Left lobe of liver (tissue), 2 donors: ENCODE results near the gene LONP2. TPM values are rescaled to one million over a fixed set of nuclear protein-coding genes. Genes with fewer than 3 reads are reported as not detected.
A peak's percentile ranks its signal among the peaks of the same experiment; 100 is the strongest.
"Not testable (repeated sequence)": the region's sequence is repeated elsewhere in the genome, so short reads cannot be mapped to it uniquely, and the experiment has no call there.

ENCODE experiments used
- ATAC-seq: fragments of 200-7000 bp; cut with Tn5 transposase; one replicate; pipeline ENCODE4 v1.9.1; 2020; ENCODE audit warnings: mild to moderate bottlenecking, moderate library complexity
- DNase-seq: peaks from one replicate; pipeline ENCODE4 v3.0.0-alpha.2; 2020; ENCODE audit warnings: low spot score
- total RNA-seq: library from RNA; stranded (reverse); gene quantifications from one replicate; pipeline ENCODE4 v1.2.1, GENCODE V29; 2021
- donor health status: DM: no; HTN: no; CAD: no; lungs with moderate emphysema.
- donor health status: DM: no; HTN: yes; CAD: no.

Gene LONP2
- total RNA-seq, 1 donor from 2014 or later: 162 TPM

DNA sequence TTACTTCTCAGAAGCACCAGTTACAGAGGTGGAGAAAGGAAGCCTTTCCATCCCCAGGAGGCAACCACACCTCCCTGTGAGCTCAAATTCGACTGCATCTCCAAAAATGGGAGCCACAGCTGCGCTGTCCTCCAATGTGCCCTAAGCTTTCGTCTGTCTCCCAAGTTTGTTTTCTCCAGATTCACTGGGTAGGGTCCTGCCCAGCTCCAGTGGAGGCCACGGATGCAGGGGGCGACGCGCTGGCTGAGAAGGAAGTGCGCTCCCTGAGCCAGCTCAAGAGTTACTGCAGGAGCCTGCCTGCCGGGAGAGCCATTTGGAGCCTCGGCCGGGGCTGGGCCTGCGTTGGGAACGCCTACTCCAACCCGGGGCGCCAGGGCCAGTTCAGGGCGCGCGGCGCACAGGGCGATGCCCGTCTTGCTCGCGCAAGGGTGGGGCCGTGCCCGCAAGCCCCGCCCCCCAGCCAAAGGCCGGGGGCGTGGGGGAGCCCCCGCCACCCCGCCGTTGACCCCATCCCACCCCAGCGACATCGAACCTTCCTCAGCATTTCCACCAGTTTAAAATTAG lies 121.6 kb downstream of the LONP2 start:
- DNase-seq: peak; percentile 95
- ATAC-seq: peak; percentile 95

DNA sequence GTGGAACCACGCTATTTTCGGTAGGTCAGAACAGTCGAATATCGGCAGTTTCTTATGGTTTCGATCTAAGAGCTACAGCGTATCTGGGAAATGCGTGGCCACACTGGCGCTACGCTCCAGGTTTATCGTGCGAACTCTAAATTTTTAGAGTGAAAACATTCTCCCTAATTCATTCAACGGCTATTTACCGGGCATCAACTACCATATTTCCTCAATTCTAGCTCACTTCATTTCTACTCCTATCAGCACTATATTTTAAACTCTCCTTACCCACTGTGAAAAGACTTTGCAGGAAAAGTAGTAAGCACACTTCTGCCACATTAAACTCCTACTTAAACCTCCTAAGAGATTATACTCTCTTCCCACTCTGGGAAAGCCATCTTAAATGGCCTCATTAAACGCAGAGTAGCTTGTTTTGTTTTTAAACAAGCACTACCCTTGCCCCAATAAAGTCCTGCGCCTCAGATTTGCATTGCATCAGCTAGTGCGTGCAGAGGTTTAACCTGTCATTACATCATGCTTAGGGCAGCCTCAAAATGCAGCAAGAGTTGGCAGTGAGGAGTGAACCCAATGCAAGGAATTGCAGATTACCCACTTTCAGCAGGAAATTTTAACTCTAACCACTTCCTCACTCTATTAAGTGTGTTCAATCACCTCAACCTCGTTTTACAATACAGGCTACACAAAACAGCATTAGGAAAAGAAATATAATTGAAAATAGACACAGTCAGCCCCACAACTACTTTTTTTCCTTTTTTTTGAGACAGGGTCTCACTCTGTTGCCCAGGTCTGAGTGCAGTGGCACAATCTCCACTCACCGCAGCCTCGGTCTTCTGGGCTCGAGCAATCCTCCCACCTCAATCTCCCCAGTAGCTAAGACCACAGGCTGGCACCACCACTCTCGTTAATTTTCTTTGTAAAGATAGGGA lies 122.3 kb downstream of the LONP2 start:
- peak; percentile 77 for DNase-seq
- ATAC-seq: peak; percentile 62

DNA sequence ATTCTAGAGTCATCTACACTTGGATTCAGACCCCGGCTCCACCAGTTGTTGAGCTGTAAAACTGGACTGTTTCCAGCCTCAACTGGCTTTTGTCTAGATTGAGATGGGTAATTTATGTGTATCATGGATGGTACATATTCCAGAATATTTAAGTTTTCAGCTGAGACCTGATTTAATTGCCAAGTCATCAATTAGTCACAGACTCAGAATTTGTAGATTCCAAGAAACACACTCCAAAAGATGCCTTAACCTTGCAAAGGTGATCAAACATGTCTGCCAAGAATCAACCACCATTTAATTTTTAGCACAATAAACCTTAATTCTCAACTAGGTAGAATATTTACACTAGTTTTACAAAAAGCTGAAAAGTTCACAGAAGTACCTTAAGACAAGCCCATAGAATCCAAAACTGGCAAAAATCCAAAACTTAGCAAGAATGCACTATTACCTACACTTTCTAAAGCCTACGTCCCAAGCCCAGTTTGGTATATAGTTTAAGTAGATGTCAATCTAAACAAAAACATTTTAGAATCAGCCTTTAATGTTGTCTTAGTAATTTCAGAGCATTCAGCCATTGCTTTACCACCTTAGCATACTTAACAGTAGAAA lies 123.4 kb downstream of the LONP2 start:
- DNase-seq: no peak
- no peak for ATAC-seq

DNA sequence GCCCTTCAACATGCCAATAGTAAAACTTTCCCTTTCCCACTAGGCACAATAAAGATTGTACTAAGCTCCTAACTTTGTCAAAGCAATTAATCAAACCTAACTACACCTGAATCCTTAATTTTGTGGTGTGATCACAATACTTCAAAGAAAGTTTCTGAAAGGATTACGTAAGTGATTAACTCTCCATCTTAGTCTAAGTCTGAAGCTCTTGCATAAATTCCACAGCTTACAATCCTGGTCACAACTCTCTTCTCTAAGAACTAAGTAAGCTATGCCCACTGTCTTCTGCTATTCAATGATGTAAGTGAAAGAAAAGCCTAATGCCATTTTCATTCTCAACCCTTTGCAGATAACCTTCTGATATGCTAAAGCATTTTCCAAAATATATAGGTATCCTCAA lies 125.7 kb downstream of the LONP2 start:
- DNase-seq (no peak), ATAC-seq (no peak)

DNA sequence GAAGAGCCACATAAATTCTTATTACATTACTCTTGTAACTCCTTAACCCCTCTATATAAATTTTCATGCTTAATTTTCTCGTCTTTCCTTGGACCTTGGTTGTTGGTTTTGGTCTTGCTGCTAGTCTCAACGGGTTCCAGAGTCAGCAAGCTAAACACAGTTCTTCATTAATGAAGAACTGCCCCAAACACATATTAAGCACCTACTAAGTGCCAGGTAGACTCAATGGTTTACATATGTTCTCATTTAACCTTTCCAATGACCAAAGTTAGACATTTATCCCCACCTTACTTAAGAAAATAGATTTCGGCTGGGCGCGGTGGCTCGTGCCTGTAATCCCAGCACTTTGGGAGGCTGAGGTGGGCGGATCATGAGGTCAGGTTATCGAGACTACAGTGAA lies 126.1 kb downstream of the LONP2 start:
- ATAC-seq (no peak), DNase-seq (no peak)

DNA sequence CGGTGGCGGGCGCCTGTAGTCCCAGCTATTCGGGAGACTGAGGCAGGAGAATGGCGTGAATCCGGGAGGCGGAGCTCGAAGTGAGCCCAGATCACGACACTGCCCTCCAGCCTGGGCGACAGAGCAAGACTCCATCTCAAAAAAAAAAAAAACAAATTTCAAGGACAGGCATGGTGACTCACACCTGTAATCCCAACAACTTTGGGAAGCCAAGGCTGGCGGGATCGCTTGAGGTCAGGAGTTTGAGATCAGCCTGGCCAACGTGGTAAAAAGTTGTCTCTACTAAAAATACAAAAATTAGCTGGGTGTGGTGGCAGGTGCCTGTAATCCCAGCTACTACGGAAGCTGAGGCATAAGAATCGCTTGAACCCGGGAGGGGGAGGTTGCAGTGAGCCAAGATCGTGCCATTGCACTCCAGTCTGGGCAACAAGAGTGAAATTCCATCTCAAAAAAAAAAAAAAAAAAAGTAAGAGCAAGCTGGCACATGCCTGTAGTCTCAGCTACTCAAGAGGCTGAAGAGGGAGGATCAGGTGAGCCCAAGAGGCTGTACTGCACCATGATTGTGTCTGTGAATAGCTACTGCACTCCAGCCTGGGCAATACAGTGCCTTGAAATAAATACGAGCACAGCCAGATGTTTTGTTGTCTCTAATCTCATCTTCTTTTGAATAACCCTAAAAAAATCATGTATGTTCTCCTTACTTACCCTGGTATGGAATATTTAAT lies 126.7 kb downstream of the LONP2 start:
- not testable (repeated sequence) for ATAC-seq, DNase-seq

DNA sequence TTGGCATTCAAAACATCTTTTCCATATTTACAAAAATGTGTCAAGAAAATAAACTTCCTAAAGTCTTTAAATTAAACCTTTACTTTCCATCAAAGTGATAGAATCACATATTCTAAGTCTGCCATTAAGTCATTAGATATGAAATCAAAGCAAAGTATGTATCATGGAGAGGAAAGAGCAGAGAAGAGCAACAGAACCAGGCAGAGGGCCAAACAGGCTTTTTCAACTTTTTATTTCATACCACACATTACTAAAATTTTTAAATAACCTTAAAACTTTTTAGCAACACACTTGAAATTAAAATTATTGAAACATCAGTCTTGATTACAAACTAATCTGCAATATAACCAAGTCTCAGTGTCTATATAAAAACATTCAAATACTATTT lies 127.3 kb downstream of the LONP2 start:
- no peak for ATAC-seq
- DNase-seq: no peak

DNA sequence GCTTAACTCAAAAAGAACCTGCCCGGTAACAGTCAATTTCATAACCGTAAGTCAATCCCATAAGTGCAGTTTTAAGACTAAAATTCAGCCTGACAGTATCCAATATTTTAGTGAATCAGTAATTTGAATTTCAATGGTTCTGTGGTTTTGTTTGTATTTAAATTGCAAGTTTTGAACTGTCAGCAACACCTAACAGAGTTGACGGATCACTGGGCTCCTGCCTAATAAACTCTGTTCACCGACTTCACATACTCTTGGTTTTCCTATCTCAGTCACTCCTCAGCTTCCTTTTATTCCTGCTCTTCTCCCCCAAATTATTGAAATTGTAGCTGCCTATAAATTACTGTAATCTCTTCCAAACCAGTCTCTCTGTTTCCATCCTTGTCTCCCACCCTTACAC lies 128.6 kb downstream of the LONP2 start:
- no peak for DNase-seq
- ATAC-seq: no peak

DNA sequence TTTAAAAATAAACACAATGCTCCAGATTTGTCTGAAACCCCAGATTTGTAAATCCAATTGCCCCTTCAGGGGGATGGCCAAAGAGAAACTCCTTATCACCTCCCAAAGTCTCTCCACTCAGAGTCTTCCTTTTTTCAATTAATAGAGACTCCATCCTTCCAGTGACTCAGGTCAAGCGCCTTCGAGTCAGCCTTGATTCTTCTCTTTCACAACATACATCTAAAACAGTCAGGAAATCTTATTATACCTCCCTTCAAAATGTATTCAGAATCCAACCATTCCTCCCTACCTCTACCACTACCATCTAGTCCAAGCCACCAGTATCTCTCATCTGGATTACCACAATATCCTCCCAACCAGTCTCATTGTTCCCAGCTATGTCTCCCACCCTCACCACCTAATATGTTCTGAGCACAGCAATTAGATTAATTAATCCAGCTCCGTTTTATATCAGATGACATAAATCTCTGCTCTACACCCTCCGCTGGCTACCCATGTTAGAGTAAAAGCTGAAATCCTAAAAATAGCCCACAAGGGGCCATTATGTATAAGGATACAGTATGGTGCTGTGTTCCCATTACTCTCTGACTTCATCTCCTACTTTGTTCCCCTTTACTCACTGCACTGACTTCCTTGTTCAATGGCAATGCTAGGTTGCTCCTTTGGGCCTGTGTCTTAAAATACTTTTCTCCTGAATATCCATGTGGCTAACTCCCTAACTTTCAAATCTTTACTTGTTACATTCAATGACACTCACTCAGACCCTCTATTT lies 129.3 kb downstream of the LONP2 start:
- no peak for DNase-seq
- ATAC-seq: peak; percentile 21

DNA sequence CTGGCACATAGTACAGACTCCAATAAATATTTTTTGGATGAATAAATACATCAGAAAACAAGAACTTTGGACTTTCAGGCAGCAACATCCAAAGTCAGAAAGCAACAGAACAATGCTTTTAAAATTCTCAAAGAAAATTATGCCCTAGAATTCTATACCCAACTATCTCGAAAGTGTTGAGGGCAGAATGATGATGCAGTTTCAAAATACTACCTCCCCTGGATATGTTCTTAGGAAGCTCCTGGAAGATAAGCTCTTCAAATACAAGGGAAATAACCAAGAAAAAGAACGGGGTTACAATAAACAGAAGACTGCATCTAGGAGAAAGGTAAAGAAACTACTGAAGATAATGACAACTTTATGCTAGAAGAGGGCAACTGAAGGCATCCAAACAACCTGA lies 130.2 kb downstream of the LONP2 start:
- no peak for ATAC-seq
- no peak for DNase-seq

DNA sequence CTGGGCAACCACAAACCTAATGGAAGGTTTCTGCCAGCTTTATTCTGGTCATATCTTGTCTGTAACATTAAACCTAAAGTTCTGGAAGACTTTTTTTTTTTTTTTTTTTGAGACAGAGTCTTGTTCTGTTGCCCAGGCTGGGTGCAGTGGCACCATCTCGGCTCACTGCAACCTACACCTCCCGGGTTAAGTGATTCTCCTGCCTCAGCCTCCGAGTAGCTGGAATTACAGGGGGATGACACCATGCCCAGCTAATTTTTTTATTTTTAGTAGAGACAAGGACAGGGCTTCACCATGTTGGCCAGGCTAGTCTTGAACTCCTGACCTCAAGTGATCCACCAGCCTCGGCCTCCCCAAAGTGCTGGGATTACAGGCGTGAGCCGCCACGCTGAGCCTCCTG lies 133.2 kb downstream of the LONP2 start:
- not testable (repeated sequence) for DNase-seq, ATAC-seq

DNA sequence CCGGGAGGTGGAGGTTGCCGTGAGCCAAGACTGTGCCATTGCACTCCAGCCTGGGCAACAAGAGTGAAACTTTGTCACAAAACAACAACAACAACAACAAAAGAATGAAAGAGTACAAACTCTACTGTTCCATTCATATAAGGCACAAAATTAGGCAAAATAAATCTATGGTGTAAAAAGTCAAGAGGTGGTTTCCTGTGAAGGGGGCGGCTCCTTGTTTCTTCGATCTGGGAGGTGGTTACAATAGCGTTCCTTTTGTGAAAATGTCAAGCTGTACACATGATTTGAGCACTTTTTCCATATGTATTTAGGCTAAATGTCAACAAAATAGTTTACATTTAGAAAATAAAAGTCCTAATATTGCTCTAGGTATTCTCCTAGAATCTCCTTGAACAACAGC lies 134.2 kb downstream of the LONP2 start:
- DNase-seq: no peak
- no peak for ATAC-seq

DNA sequence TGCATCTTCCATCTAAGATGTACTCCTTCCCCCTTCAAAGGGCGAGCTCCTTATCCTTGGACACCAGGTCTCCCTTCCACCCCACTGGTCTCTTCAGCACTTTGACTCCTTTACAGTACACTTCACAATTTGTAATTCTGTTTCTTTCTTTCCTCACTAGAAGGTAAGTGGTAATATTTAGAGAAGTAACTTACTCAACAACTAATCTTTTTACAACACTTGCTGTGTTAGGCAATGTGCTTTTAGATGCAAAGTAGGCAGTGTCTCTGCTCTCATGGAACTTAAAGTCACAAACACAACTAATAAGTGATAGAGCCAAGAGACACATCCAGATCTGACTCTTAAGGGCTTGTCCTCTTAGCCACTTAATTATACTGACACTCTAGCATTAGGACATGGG lies 134.7 kb downstream of the LONP2 start:
- ATAC-seq: peak; percentile 56

DNA sequence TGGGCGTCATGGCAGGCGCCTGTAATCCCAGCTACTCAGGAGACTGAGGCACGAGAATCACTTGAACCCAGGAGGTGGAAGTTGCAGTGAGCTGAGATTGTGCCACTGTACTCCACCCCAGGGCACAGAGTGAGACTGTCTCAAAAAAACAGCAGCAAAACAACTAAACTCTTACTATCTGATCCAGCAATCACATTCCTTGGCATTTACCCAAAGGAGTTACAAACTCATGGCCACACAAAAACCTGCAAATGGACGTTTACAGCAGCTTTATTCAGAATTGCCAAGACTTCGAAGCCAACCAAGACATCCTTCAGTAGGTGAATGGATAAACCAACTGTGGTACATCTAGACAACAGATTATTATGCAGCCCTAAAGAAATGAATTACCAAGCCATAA lies 137.1 kb downstream of the LONP2 start:
- no peak for ATAC-seq
- DNase-seq: no peak

More for the DNA sequence above, 134.7 kb downstream of the LONP2 start:
- no peak for DNase-seq

DNA sequence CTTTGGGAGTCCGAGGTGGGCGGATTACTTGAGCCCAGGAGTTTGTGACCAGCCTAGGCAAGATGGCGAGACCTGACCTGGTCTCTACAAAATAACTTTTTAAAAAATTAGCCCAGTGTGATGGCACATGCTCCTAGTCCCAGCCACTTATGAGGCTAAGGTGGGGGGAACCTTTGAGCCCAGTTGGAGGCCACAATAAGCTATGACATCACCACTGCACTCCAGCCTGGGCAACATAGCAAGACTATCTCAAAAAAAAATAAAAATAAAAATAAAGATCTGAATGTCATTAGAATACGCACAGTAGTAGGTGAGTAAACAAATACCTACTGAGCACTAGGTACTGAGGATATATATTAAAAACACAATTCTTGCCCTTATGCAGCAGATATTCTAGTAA lies 138.0 kb downstream of the LONP2 start:
- no peak for ATAC-seq
- DNase-seq: no peak

DNA sequence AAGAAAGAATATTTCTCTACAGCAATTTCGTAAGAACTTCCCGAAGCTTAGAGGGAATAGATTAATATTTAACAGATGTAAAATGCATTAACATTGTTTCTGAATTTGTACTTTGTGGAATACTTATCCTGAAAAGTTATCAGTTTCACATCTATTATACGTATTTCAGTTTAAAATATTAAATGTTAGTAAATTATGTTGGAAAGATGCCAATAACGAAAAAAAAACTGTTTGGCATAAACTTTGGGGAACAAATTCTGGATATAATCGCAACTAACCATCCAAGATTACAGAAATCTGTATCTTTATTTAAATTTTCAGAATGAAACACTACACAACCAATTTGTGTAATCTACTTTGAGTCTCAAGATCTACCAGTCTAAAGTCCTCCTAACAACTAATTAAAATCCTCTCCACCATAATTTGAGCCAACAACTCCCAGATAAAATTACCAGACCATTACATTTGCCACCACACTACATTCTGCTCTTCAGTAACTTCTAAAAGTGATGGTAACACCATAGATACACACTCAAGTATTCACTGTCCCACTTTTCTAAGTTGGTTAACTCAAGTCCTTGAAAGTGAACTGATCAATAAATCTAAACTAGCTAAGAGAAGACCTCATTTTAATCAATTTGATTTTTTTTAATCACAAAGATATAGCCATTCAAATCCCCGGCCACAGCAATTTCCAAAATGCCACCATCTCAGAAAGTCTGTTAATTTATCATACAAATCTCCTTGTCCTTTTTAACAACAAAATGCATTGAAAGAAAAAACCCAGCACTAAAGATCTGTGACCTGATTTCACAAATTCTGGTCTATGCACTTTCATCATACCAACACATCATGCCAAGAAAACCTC lies 139.1 kb downstream of the LONP2 start:
- no peak for DNase-seq
- ATAC-seq: no peak

DNA sequence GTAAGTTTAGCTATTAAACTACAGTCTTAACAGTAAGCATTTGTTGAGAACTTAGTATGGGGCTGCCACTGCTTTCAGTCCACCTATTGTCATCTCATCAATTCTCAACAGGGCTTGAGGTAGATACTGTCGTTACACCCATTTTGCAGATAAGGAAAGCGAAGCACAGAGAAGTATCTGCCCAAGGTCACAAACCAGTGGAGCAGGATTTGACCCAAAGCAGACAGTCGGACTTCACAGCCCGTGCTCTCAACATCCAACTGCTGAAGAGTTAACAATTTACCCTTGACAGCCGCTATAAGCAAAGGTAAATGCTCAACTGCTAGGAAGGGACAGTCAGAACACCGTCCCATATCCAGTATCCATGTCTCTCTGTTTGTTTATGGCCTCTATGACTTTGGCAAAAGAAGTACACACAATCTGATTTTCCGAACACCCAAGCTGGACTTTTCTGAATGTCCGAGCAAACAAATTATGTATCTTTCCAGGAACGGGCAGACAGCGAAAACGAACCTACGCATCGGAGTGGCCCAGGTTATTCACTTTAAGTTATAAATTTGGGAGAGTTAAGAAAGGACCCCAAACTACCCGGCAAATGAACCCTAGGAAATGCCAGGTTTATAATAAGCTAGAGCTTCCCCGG lies 139.9 kb downstream of the LONP2 start:
- DNase-seq: peak; percentile 59
- peak; percentile 32 for ATAC-seq

DNA sequence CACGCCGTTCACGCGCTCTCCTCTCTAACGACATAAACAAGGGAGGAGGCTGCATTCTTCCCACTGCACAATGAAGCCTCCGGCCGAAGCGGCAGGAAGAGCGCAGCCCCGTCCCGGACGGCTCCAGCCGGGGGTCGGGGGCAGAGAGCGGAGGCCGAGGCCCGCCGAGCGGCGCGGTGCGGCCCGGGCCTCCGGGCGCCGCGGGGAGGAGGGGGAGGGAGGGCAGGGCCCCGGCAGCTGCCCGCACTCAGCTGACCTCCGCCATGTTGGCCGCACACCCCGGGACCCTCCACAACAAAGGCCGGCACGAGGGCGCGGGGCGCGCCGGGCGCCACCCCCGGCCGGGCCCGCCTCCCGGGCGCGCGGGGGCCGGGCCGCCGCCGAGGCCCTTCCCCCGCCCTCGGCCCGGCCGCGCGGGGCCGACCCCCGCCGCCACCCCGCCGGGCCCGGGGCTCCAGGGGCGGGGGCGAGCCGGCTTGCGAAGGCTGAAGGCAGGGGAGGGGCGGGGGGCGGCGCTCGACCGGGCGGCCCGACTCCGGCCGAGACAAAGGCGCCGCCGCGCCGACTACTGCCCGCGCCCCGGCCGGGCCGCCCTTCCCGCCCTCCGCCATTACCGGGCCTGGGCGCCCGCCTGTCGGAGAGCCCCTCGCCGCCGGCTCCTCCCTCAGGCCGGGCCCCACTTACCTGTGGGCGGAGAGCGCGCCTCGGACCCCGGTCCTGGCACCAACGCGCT lies 140.6 kb downstream of the LONP2 start:
- DNase-seq (peak; percentile 73), ATAC-seq (peak; percentile 64)
